NCI-H1436 (cell line): ENCODE data around the gene CACNA1C.
"Not testable (repeated sequence)": the region's sequence is repeated elsewhere in the genome, so short reads cannot be mapped to it uniquely, and the experiment has no call there.

ENCODE experiments used
- DNase-seq: peaks from one replicate; lab custom pipeline; 2025; lab: John Stamatoyannopoulos, UW

The CACNA1C gene

GRCh38 chr12:2673966-2674810, 621.4 kb downstream of the CACNA1C start:
- DNase-seq, result no peak

- DNase-seq, result no peak
These were observed 623.0 kb downstream of the CACNA1C start for GRCh38 chr12:2675776-2676175.

GRCh38 chr12:2677142-2677880, 624.5 kb downstream of the CACNA1C start:
- no peak for DNase-seq

GRCh38 chr12:2678426-2678825, 625.6 kb downstream of the CACNA1C start:
- DNase-seq, result no peak

GRCh38 chr12:2679068-2679815, 626.5 kb downstream of the CACNA1C start:
- no peak for DNase-seq

GRCh38 chr12:2679816-2680675, 627.3 kb downstream of the CACNA1C start:
- DNase-seq, result no peak

- no peak for DNase-seq
These were observed 627.9 kb downstream of the CACNA1C start for GRCh38 chr12:2680676-2681039.

- DNase-seq, result no peak
These were observed 628.8 kb downstream of the CACNA1C start for GRCh38 chr12:2681450-2682205.

- peak; percentile 22 for DNase-seq
These were observed 629.8 kb downstream of the CACNA1C start for GRCh38 chr12:2682296-2683251.

- DNase-seq, result no peak
These were observed 630.7 kb downstream of the CACNA1C start for GRCh38 chr12:2683283-2684025.

- DNase-seq, result not testable (repeated sequence)
These were observed 631.2 kb downstream of the CACNA1C start for GRCh38 chr12:2684026-2684325.

- not testable (repeated sequence) for DNase-seq
These were observed 633.0 kb downstream of the CACNA1C start for GRCh38 chr12:2685620-2686279.

- no peak for DNase-seq
These were observed 633.5 kb downstream of the CACNA1C start for GRCh38 chr12:2686280-2686646.

GRCh38 chr12:2687058-2687457, 634.3 kb downstream of the CACNA1C start:
- no peak for DNase-seq

- DNase-seq, result no peak
These were observed 634.9 kb downstream of the CACNA1C start for GRCh38 chr12:2687726-2688125.

GRCh38 chr12:2688381-2688931, 635.7 kb downstream of the CACNA1C start:
- DNase-seq, result no peak

GRCh38 chr12:2689393-2689792, 636.6 kb downstream of the CACNA1C start:
- no peak for DNase-seq

- no peak for DNase-seq
These were observed 637.1 kb downstream of the CACNA1C start for GRCh38 chr12:2689879-2690278.
